Spleen (tissue), 11 donors: ENCODE data around the gene PRKCG. TPM values are rescaled to one million over a fixed set of nuclear protein-coding genes. Genes with fewer than 3 reads are reported as not detected.

Experiments used
- DNase-seq: peaks from one replicate; pipeline ENCODE4 v3.0.0-alpha.2; 2020
- H3K27ac ChIP-seq, 8 donors: fragments of 200-600 bp; sonication (generic) in 7 of 8; 1 replicate in 4 of 8; 2 replicates in 4 of 8; pipeline versions ENCODE4 v1.5.0 to v1.8.0; 2016 to 2021; ENCODE audit warnings: inconsistent platforms in 4 of 8, mild to moderate bottlenecking in 4 of 8, moderate library complexity in 1 of 8
- H3K27me3 ChIP-seq, 7 donors: fragments of 200-600 bp; sonication (generic) in 6 of 7; replicated peaks in 1 of 7; 1 replicate in 4 of 7; 2 replicates in 3 of 7; pipeline versions ENCODE4 v1.5.0 to v1.8.0; 2016 to 2021; ENCODE audit warnings: inconsistent platforms in 3 of 7, mild to moderate bottlenecking in 1 of 7
- H3K36me3 ChIP-seq, 6 donors: fragments of 200-600 bp; sonication (generic) in 5 of 6; 1 replicate in 4 of 6; 2 replicates in 2 of 6; pipeline versions ENCODE4 v1.5.0 to v1.8.0; 2016 to 2021; ENCODE audit warnings: inconsistent platforms in 2 of 6
- H3K4me1 ChIP-seq, 6 donors: fragments of 200-600 bp; sonication (generic) in 5 of 6; 1 replicate in 3 of 6; 2 replicates in 3 of 6; pipeline versions ENCODE4 v1.5.0 to v1.8.0; 2016 to 2021; ENCODE audit warnings: inconsistent platforms in 3 of 6
- H3K4me3 ChIP-seq, 8 donors: fragments of 200-600 bp; sonication (generic) in 7 of 8; 1 replicate in 4 of 8; 2 replicates in 4 of 8; pipeline versions ENCODE4 v1.5.0 to v1.8.0; 2016 to 2021; ENCODE audit warnings: inconsistent platforms in 4 of 8, mild to moderate bottlenecking in 4 of 8, moderate library complexity in 2 of 8
- H3K9me3 ChIP-seq, 8 donors: fragments of 200-600 bp; sonication (generic) in 7 of 8; 1 replicate in 4 of 8; 2 replicates in 4 of 8; pipeline versions ENCODE4 v1.5.0 to v1.8.0; 2016 to 2021; ENCODE audit warnings: inconsistent platforms in 4 of 8
- CTCF ChIP-seq, 11 experiments: fragments of 200-600 bp in 7 of 11; fragments of 450-650 bp in 4 of 11; sonication (generic) in 4 of 11; IDR thresholded peaks in 8 of 11; conservative IDR thresholded peaks in 3 of 11; 1 replicate in 7 of 11; 2 replicates in 4 of 11; pipeline versions ENCODE4 v1.4.0 to v1.8.0; 2016 to 2021; ENCODE audit warnings: antibody characterized with exemption in 11 of 11, inconsistent platforms in 4 of 11, mild to moderate bottlenecking in 1 of 11
- POLR2A ChIP-seq, 3 donors: fragments of 450-650 bp; IDR thresholded peaks; one replicate each; pipeline ENCODE4 v1.5.1; 2017; ENCODE audit warnings: antibody characterized with exemption in 3 of 3, mild to moderate bottlenecking in 1 of 3
- POLR2AphosphoS5 ChIP-seq, 3 donors: sonication (generic); formaldehyde crosslinking; IDR thresholded peaks; one replicate each; pipeline ENCODE4 v1.5.1; 2017; ENCODE audit warnings: antibody characterized with exemption in 3 of 3
- WGBS, 5 donors: extraction: QIAGEN DNeasy Blood & Tissue Kit in 3 of 5; methylation state at CpG; one replicate each; pipeline versions ENCODE4 v1.1.5 to v1.1.7; 2013 to 2018; 5-methylcytosine and 5-hydroxymethylcytosine counted together
- intact Hi-C: fragments of 100-400 bp; cut with DNase I; formaldehyde crosslinking; loops from one replicate; pipeline ENCODE4 v1.15.0; 2023; ENCODE audit warnings: low total_unique reads
- polyA plus RNA-seq, 3 donors: library from polyadenylated mRNA; stranded (reverse); fragments of 200-250 nt; gene quantifications; one replicate each; pipeline ENCODE4 v1.2.1, GENCODE V29; 2013
- total RNA-seq, 7 donors: library from RNA; depleted of rRNA in 3 of 7; stranded (reverse); fragments of >200 nt in 3 of 7; fragmentation: NEBNext Ultra II Directional in 4 of 7; extraction: Animal tissue kit (Norgen Biotek cat#: 25700) in 4 of 7; gene quantifications; one replicate each; pipeline versions ENCODE4 v1.1.0 to v1.2.1, GENCODE V29; 2016 to 2021
- donor health status: healthy with polysubstance abuse.
- donor health status: DM: no; HTN: no; CAD: no; lungs with moderate emphysema.
- donor health status: DM: no; HTN: no; CAD: no.
- donor health status: Bipolar disorder and iron deficiency.
- donor health status: healthy.
- donor health status: DM: no; HTN: no; CAD: no.
- donor health status: DM: yes; HTN: yes; CAD: no.

PRKCG gene
- total and polyA plus RNA-seq, 10 donors = 0.17 TPM; not detected in 9

- TF ChIP-seq CTCF (IDR thresholded peaks at IDR 0.05 in 8 of 11, conservative IDR thresholded peaks at IDR 0.05 in 3 of 11) (peak; percentile 58 to 93 (median 84)), POLR2AphosphoS5 (IDR thresholded peaks at IDR 0.05) (no peak), POLR2A (IDR thresholded peaks at IDR 0.05) (no peak)
- intact Hi-C loops = loop anchor here (10.0 kb wide), 1 partner anchor 118 kb away; no protein-coding TSS in a partner anchor
These were observed 24.5 kb downstream of the PRKCG start for GRCh38 chr19:53906211-53907192.

GRCh38 chr19:53907193-53907581 is 25.2 kb downstream of the PRKCG start:
- Histone ChIP-seq H3K27ac (no peak overlapping the region), H3K36me3 (no peaks in the 10 kb centered on the region), H3K4me1 (peaks cover 0 to 33% (median 22%) of the 10 kb centered on the region in 6 donors), H3K4me3 (peak overlapping the region in 1 of 8 donors; percentile 25), H3K27me3 (peaks cover 0 to 99% (median 53%) of the 10 kb centered on the region in 7 donors), H3K9me3 (peaks cover 0 to 4% (median 0%) of the 10 kb centered on the region in 8 donors)
- intact Hi-C loops = loop anchor here (10.0 kb wide), 1 partner anchor 118 kb away; no protein-coding TSS in a partner anchor
- TF ChIP-seq POLR2AphosphoS5 (IDR thresholded peaks at IDR 0.05) = no peak
- no peak for TF ChIP-seq CTCF (IDR thresholded peaks at IDR 0.05 in 8 of 11, conservative IDR thresholded peaks at IDR 0.05 in 3 of 11)
- TF ChIP-seq POLR2A (IDR thresholded peaks at IDR 0.05) = no peak
- WGBS, 5 donors = 25 to 37% (median 36%) methylated on average over 14 of the region's 14 CpGs
- DNase-seq = no peak

More at GRCh38 chr19:53906211-53907192, 24.5 kb downstream of the PRKCG start:
- Histone ChIP-seq H3K27ac (no peak overlapping the region), H3K27me3 (peaks cover 0 to 99% (median 51%) of the 10 kb centered on the region in 7 donors), H3K4me1 (peaks cover 0 to 33% (median 22%) of the 10 kb centered on the region in 6 donors), H3K9me3 (peaks cover 0 to 4% (median 0%) of the 10 kb centered on the region in 8 donors), H3K36me3 (no peaks in the 10 kb centered on the region), H3K4me3 (peak overlapping the region in 1 of 8 donors; percentile 25)
- DNase-seq = peak; percentile 89
- 11 to 17% (median 14%) methylated on average over 42 to 48 of the region's 48 CpGs for WGBS, 5 donors

- TF ChIP-seq CTCF (IDR thresholded peaks at IDR 0.05 in 8 of 11, conservative IDR thresholded peaks at IDR 0.05 in 3 of 11) (no peak), POLR2AphosphoS5 (IDR thresholded peaks at IDR 0.05) (no peak), POLR2A (IDR thresholded peaks at IDR 0.05) (no peak)
- peak overlapping the region in 1 of 8 donors; percentile 30 for H3K4me3 ChIP-seq
- no peak overlapping the region for H3K27ac ChIP-seq
- H3K27me3 ChIP-seq = peaks cover 0 to 99% (median 53%) of the 10 kb centered on the region in 7 donors
- H3K36me3 ChIP-seq = no peaks in the 10 kb centered on the region
- DNase-seq = no peak
- H3K4me1 ChIP-seq = peaks cover 0 to 33% (median 22%) of the 10 kb centered on the region in 6 donors
- WGBS, 5 donors = 17 to 26% (median 20%) methylated on average over 11 to 17 of the region's 17 CpGs
- intact Hi-C loops = loop anchor here (10.0 kb wide), 1 partner anchor 117 kb away; no protein-coding TSS in a partner anchor
- peaks cover 0 to 4% (median 0%) of the 10 kb centered on the region in 8 donors for H3K9me3 ChIP-seq
These were observed 25.7 kb downstream of the PRKCG start for GRCh38 chr19:53907690-53908089.
